ENCODE data around the gene GDPD5.
A peak's percentile ranks its signal among the peaks of the same experiment; 100 is the strongest.

GDPD5 gene

GRCh38 chr11:75469785-75470405 is 55.8 kb downstream of the GDPD5 start:
- DNase-seq = no peak

GRCh38 chr11:75468534-75469340 is 57.0 kb downstream of the GDPD5 start:
- no peak for DNase-seq

GRCh38 chr11:75467881-75468280 is 57.9 kb downstream of the GDPD5 start:
- DNase-seq = no peak

GRCh38 chr11:75467311-75467710 is 58.4 kb downstream of the GDPD5 start:
- DNase-seq = no peak

- no peak for DNase-seq
These were observed 59.8 kb downstream of the GDPD5 start for GRCh38 chr11:75465701-75466531.

GRCh38 chr11:75463106-75463774 is 62.5 kb downstream of the GDPD5 start:
- no peak for DNase-seq

GRCh38 chr11:75462117-75462653 is 63.6 kb downstream of the GDPD5 start:
- DNase-seq = no peak

- no peak for DNase-seq
These were observed 64.6 kb downstream of the GDPD5 start for GRCh38 chr11:75461151-75461550.

- DNase-seq = no peak
These were observed 69.1 kb downstream of the GDPD5 start for GRCh38 chr11:75456596-75457183.

GRCh38 chr11:75454987-75455386 is 70.8 kb downstream of the GDPD5 start:
- DNase-seq = no peak

- DNase-seq = no peak
These were observed 71.7 kb downstream of the GDPD5 start for GRCh38 chr11:75453916-75454655.

- DNase-seq = peak; percentile 79
These were observed 74.6 kb downstream of the GDPD5 start for GRCh38 chr11:75450826-75451821.

GRCh38 chr11:75450236-75450635 is 75.5 kb downstream of the GDPD5 start:
- no peak for DNase-seq

GRCh38 chr11:75449776-75450175 is 76.0 kb downstream of the GDPD5 start:
- no peak for DNase-seq

GRCh38 chr11:75449271-75449670 is 76.5 kb downstream of the GDPD5 start:
- DNase-seq = no peak

GRCh38 chr11:75447415-75447814 is 78.3 kb downstream of the GDPD5 start:
- DNase-seq = no peak

- no peak for DNase-seq
These were observed 80.3 kb downstream of the GDPD5 start for GRCh38 chr11:75445315-75445953.

- DNase-seq = no peak
These were observed 82.7 kb downstream of the GDPD5 start for GRCh38 chr11:75443043-75443442.

- no peak for DNase-seq
These were observed 83.4 kb downstream of the GDPD5 start for GRCh38 chr11:75442161-75442885.

All from NCI-H2171 treated with DMSO at 0.1 percent for 48 hours (cell line).